Mucosa of descending colon (tissue), 3 donors: Measurements from ENCODE around the gene NTN4. TPM values are rescaled to one million over a fixed set of nuclear protein-coding genes. Genes with fewer than 3 reads are reported as not detected.

Experiments
- ATAC-seq: fragments of 200-7000 bp; cut with Tn5 transposase; one replicate; pipeline ENCODE4 v1.9.1; 2020; ENCODE audit warnings: mild to moderate bottlenecking, moderate library complexity
- DNase-seq, 3 donors: peaks; one replicate each; pipeline ENCODE4 v3.0.0-alpha.2; 2020
- H3K36me3 ChIP-seq: fragments of 200-600 bp; one replicate; pipeline ENCODE4 v1.8.0; 2021; ENCODE audit warnings: low read depth, mild to moderate bottlenecking
- H3K4me1 ChIP-seq: fragments of 200-600 bp; one replicate; pipeline ENCODE4 v1.8.0; 2021; ENCODE audit warnings: low read depth, mild to moderate bottlenecking
- H3K4me3 ChIP-seq: fragments of 200-600 bp; one replicate; pipeline ENCODE4 v1.8.0; 2021; ENCODE audit warnings: mild to moderate bottlenecking
- H3K9me3 ChIP-seq: fragments of 200-600 bp; one replicate; pipeline ENCODE4 v1.8.0; 2021; ENCODE audit warnings: mild to moderate bottlenecking
- CTCF ChIP-seq: fragments of 200-600 bp; IDR thresholded peaks from one replicate; pipeline ENCODE4 v1.8.0; 2022; ENCODE audit warnings: antibody characterized with exemption, mild to moderate bottlenecking
- intact Hi-C, 2 donors: fragments of 100-400 bp; cut with DNase I in 1 of 2; cut with micrococcal nuclease in 1 of 2; formaldehyde crosslinking; loops; one replicate each; pipeline versions ENCODE4 v1.11.0 to v1.11.1; 2022; cut with DNase I, micrococcal nuclease
- total RNA-seq, 3 donors: library from RNA; stranded (reverse); fragmentation: NEBNext Ultra II Directional in 2 of 3; extraction: Animal tissue kit (Norgen Biotek cat#: 25700) in 2 of 3; gene quantifications; one replicate each; pipeline versions ENCODE4 v1.2.1 to v1.2.4, GENCODE V29; 2021 to 2023
- donor health status: DM: no; HTN: no; CAD: no; lungs with moderate emphysema.
- donor health status: DM: no; HTN: no; CAD: no.
- donor health status: DM: no; HTN: yes; CAD: no.

Gene NTN4
- total RNA-seq, 3 donors from 2014 or later = 15.9 to 34.7 (median 19.8) TPM

GRCh38 chr12:95774311-95775045 lies 16.1 kb downstream of the NTN4 start:
- H3K36me3 ChIP-seq = no peaks in the 10 kb centered on the region
- DNase-seq (no peak), ATAC-seq (no peak)
- no peak for TF ChIP-seq CTCF
- no peak overlapping the region for H3K4me3 ChIP-seq
- intact Hi-C loops = no loop called here
- no peaks in the 10 kb centered on the region for H3K9me3 ChIP-seq
- no peaks in the 10 kb centered on the region for H3K4me1 ChIP-seq

- no peak overlapping the region for H3K4me3 ChIP-seq
- H3K9me3 ChIP-seq = no peaks in the 10 kb centered on the region
- TF ChIP-seq CTCF = no peak
- ATAC-seq (no peak), DNase-seq (no peak)
- intact Hi-C loops = no loop called here
- H3K4me1 ChIP-seq = no peaks in the 10 kb centered on the region
- H3K36me3 ChIP-seq = no peaks in the 10 kb centered on the region
Measured at GRCh38 chr12:95773320-95773719, 17.2 kb downstream of the NTN4 start.

GRCh38 chr12:95767703-95768102 lies 22.9 kb downstream of the NTN4 start:
- DNase-seq (no peak), ATAC-seq (no peak)
- no peaks in the 10 kb centered on the region for H3K4me1 ChIP-seq
- intact Hi-C loops = no loop called here
- no peak for TF ChIP-seq CTCF
- no peaks in the 10 kb centered on the region for H3K36me3 ChIP-seq
- H3K4me3 ChIP-seq = no peak overlapping the region
- no peaks in the 10 kb centered on the region for H3K9me3 ChIP-seq

DNA sequence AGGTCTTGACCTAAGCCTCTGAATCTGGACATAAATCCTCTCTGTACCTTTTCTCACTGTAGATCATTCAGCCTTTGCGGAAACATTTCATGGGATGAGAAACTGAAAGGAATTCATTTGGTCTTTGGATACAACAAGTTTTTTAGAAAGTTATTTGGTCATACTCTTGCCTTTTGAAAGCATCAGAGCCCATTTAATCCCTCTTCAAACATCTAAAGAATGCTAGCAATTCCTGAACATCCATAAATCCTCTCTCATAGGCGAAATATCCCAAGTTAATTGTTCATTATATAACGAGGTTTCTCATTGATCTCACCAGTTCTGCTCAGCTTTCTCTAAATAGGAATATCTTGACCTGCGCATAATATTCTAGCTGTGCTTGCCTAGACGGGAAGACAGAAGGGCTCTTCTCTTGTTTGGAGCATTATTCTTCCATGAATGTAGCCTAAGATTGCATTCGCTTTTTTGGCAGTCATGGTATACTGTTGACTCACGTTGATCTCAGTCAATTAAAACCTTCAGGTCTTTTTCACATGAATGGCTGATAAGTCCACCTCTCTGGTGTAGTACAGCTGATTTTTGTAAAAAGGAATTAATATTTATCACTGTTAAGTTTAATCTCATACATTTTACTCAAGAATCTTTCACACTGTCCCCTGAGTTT lies 24.1 kb downstream of the NTN4 start:
- no peak for TF ChIP-seq CTCF
- DNase-seq (no peak), ATAC-seq (no peak)
- Histone ChIP-seq H3K36me3 (no peaks in the 10 kb centered on the region), H3K4me1 (no peaks in the 10 kb centered on the region), H3K4me3 (no peak overlapping the region), H3K9me3 (no peaks in the 10 kb centered on the region)
- intact Hi-C loops = no loop called here

DNA sequence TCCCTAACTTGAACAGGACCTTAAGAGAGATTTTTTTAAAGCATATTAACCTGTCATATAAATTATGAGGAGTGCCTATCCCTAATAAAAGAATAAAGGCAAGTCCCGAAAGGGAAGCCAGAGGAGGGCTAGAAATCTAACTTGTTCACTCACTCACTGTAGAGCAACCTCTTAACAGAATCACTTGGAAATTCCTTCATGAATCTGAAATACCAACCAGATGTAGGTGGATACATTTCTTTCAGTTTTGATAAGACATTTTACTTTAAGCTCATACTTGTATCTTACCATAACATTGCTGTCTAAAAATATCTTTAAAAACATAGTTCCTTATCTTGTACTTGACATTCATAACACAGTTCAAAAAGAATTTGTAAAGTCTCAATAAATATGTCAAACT lies 25.7 kb downstream of the NTN4 start:
- intact Hi-C loops = no loop called here
- ATAC-seq = no peak
- no peaks in the 10 kb centered on the region for H3K36me3 ChIP-seq

More for the DNA sequence above, 25.7 kb downstream of the NTN4 start:
- H3K4me3 ChIP-seq = no peak overlapping the region
- no peaks in the 10 kb centered on the region for H3K9me3 ChIP-seq
- TF ChIP-seq CTCF = no peak
- H3K4me1 ChIP-seq = no peaks in the 10 kb centered on the region
- no peak for DNase-seq
